Bone marrow (tissue), 2 donors: ENCODE measurements around the gene ASCL5.

Experiments
- DNase-seq, 2 donors: peaks; one replicate each; lab custom pipeline; 2025; lab: John Stamatoyannopoulos, UW

Gene ASCL5

DNA sequence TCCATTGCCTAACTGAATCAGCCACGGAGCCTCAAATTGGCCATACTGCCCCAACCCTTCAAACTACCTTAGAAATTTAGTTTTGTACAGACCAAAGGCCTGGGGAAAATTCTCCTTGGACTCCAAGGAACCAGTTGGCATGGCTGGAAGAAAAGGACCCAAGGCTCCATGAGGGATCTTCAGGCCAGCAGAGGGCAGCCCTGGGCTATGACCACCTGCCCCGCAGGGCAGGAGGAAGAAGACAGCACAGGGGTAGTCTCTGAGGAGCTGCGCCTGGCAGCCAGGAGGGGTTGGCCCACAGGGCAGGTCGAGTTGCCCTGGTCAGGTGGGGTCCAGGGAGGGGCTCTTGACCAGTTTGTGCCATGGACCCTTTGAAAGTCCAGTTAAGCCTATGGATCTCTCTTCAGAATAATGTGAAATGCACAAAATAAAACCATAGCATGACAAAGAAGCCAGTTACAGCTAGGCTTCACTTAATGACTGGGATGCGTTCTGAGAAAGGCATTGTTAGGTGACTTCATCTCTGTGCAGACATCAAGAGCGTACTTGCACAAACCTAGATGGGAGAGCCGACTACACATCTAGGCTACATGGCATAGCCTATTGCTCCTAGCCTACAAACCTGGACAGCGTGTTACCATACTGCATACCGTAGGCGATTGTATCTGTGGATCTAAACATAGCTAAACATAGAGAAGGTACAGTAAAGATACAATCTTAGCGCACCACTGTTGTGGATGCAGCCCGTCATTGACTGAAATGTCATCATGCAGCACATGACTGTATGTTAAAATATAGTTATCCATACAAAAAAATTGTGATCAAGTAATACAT is 40.9 kb downstream of the ASCL5 start:
- DNase-seq, result peak in 1 of 2 donors; percentile 15

GRCh38 chr1:201084295-201084694 is 42.7 kb downstream of the ASCL5 start:
- DNase-seq, result no peak

DNA sequence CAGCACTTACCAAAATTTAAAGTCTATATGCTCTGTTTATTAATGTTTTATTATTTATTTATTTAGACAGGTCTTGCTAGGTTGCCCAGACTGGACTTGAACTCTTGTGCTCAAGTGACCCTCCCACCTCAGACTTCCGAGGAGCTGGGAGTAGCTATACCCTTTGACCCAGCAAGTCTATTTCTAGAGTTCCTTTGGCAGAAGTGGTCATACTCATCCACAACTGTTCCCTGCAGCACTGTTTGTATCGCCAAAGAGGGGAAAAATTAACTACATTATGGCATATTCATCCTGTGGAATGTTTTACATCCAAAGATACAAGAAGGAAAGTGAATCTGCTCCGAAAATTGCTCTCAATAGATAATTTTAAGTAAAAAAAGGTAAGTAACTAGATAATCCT is 43.2 kb downstream of the ASCL5 start:
- no peak for DNase-seq

GRCh38 chr1:201080135-201080534 is 46.8 kb downstream of the ASCL5 start:
- no peak for DNase-seq

- DNase-seq, result no peak
Observed at GRCh38 chr1:201077736-201078135, 49.2 kb downstream of the ASCL5 start.

GRCh38 chr1:201077116-201077515 is 49.9 kb downstream of the ASCL5 start:
- DNase-seq, result no peak

DNA sequence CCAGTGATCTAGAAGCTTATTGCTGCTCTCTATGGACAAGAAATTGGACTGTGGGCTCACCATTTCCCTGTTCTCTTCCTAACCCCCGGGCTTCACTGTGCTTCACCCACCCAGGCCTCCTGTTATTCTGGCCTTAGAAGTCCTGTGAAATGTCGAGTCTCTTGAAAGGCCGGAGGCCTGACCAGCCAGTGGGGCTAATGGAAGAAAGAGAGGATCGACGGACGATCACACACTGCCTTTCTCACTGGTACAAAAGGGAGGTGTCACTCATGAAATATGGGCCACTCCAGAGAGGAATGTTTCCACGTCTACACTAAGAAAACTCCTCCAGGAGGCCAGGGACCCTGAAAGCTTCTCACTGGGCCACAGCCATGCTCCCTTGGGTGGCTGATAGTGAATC is 50.9 kb downstream of the ASCL5 start:
- no peak for DNase-seq

GRCh38 chr1:201074018-201074417 is 53.0 kb downstream of the ASCL5 start:
- no peak for DNase-seq

- no peak for DNase-seq
Observed at GRCh38 chr1:201072922-201073321, 54.1 kb downstream of the ASCL5 start.

GRCh38 chr1:201072149-201072548 is 54.8 kb downstream of the ASCL5 start:
- DNase-seq, result no peak

GRCh38 chr1:201069636-201070035 is 57.3 kb downstream of the ASCL5 start:
- DNase-seq, result no peak

GRCh38 chr1:201068976-201069375 is 58.0 kb downstream of the ASCL5 start:
- no peak for DNase-seq

GRCh38 chr1:201066986-201067385 is 60.0 kb downstream of the ASCL5 start:
- no peak for DNase-seq

GRCh38 chr1:201065686-201066085 is 61.3 kb downstream of the ASCL5 start:
- no peak for DNase-seq

- no peak for DNase-seq
Observed at GRCh38 chr1:201064806-201065205, 62.2 kb downstream of the ASCL5 start.
